GM12878 (cell line): ENCODE measurements around the gene PLA2G2E. TPM values are rescaled to one million over a fixed set of nuclear protein-coding genes. Genes with fewer than 3 reads are reported as not detected.

Source experiments
- ATAC-seq: fragments of 200-7000 bp; cut with Tn5 transposase; 3 replicates; pipeline ENCODE4 v1.9.1; 2020; ENCODE audit warnings: mild to moderate bottlenecking, moderate library complexity
- BruUV-seq: library from RNA; stranded (reverse); fragments of 400-500 nt; replicated peaks from 2 replicates; lab custom pipeline; 2021; lab: Mats Ljungman, UMichigan
- CTCF ChIA-PET: fragments of 300-600 bp; sonication (Branson Sonifier 250); formaldehyde crosslinking; extraction: SDS; loops from one replicate; lab custom pipeline; 2021; ENCODE audit warnings: inconsistent platforms; lab: Yijun Ruan, JAX
- POLR2A ChIA-PET: fragments of 350-600 bp; formaldehyde crosslinking; extraction: SDS; loops from one replicate; lab custom pipeline; 2021; ENCODE audit warnings: inconsistent platforms; lab: Charles Lee
- RAD21 ChIA-PET: fragments of 300-600 bp; sonication (Branson Sonifier 250); formaldehyde crosslinking; loops from one replicate; lab custom pipeline; 2023; ENCODE audit warnings: antibody characterized with exemption; ENCODE audit not compliant: unreplicated experiment; lab: Charles Lee
- SMC1A ChIA-PET: fragments of 300-600 bp; sonication (Branson Sonifier 250); formaldehyde crosslinking; loops from one replicate; lab custom pipeline; 2023; ENCODE audit not compliant: unreplicated experiment, uncharacterized antibody; lab: Charles Lee
- DNase-seq: peaks from one replicate; pipeline ENCODE4 v3.0.0-alpha.2; 2011; ENCODE audit warnings: low read depth, low spot score
- FAIRE-seq: peaks from 3 replicates; lab custom pipeline; 2011; peaks lifted over from hg19 to GRCh38; lab: Jason Lieb, UNC
- H2AFZ ChIP-seq: 2 replicates; pipeline ENCODE4 v1.6.0; 2011; ENCODE audit warnings: low read depth, low read length, control low read depth; ENCODE audit not compliant: control insufficient read depth
- H3K27ac ChIP-seq: 2 replicates; pipeline ENCODE4 v1.5.1; 2011; ENCODE audit warnings: control low read depth; ENCODE audit not compliant: control insufficient read depth, insufficient read depth
- H3K27me3 ChIP-seq, 2 experiments: replicated peaks in 1 of 2; 2 replicates each; pipeline versions ENCODE4 v1.6.0 to v1.6.1; 2011; ENCODE audit warnings: low read length in 1 of 2; ENCODE audit not compliant: control insufficient read depth in 2 of 2, insufficient read depth in 2 of 2
- H3K36me3 ChIP-seq, 2 experiments: 2 replicates each; pipeline ENCODE4 v1.5.1; 2011; ENCODE audit warnings: low read length in 1 of 2; ENCODE audit not compliant: control insufficient read depth in 2 of 2, insufficient read depth in 2 of 2
- H3K4me1 ChIP-seq: 2 replicates; pipeline ENCODE4 v1.6.1; 2011; ENCODE audit warnings: mild to moderate bottlenecking, low read length, moderate library complexity, mixed read lengths; ENCODE audit not compliant: control insufficient read depth, insufficient read depth
- H3K4me2 ChIP-seq: 2 replicates; pipeline ENCODE4 v1.6.0; 2011; ENCODE audit warnings: control low read depth; ENCODE audit not compliant: control insufficient read depth, insufficient read depth
- H3K4me3 ChIP-seq: fragments of 200-600 bp; sonication (generic); 2 replicates; pipeline ENCODE4 v1.5.1; 2016
- H3K79me2 ChIP-seq: 2 replicates; pipeline ENCODE4 v1.6.0; 2011; ENCODE audit warnings: low read length; ENCODE audit not compliant: control insufficient read depth, insufficient read depth
- H3K9ac ChIP-seq: 2 replicates; pipeline ENCODE4 v1.8.0; 2011; ENCODE audit warnings: low read length, control low read depth, mixed read lengths; ENCODE audit not compliant: control insufficient read depth, insufficient read depth
- H3K9me3 ChIP-seq: replicated peaks from 3 replicates; pipeline ENCODE4 v1.5.1; 2011; ENCODE audit warnings: mild to moderate bottlenecking, low read length; ENCODE audit not compliant: control insufficient read depth, insufficient read depth
- H4K20me1 ChIP-seq: 2 replicates; pipeline ENCODE4 v1.6.0; 2011; ENCODE audit not compliant: control insufficient read depth, insufficient read depth
- CBX3 ChIP-seq: fragments of 200-600 bp; sonication (generic); IDR thresholded peaks from 2 replicates; pipeline ENCODE4 v1.6.1; 2016; ENCODE audit warnings: low read depth, borderline replicate concordance
- CEBPZ ChIP-seq: fragments of 150-350 bp; IDR thresholded peaks from 2 replicates; pipeline ENCODE4 v1.6.1; 2016; ENCODE audit warnings: low read depth, low read length
- GABPA ChIP-seq: IDR thresholded peaks from 2 replicates; pipeline ENCODE4 v1.6.1; 2014; ENCODE audit warnings: antibody characterized with exemption, low read depth, mild to moderate bottlenecking, inconsistent platforms
- HCFC1 ChIP-seq: fragments of 150-350 bp; IDR thresholded peaks from 2 replicates; pipeline ENCODE4 v1.6.1; 2014; ENCODE audit warnings: low read length
- NRF1 ChIP-seq: conservative IDR thresholded peaks from 2 replicates; pipeline ENCODE4 v1.6.1; 2011; ENCODE audit warnings: mild to moderate bottlenecking, low read depth, low read length, improper control_type of control experiment
- PBX3 ChIP-seq: IDR thresholded peaks from 2 replicates; pipeline ENCODE4 v1.6.1; 2011; ENCODE audit warnings: mild to moderate bottlenecking, low read depth, low read length, moderate library complexity; ENCODE audit not compliant: insufficient replicate concordance
- POLR2AphosphoS5 ChIP-seq: IDR thresholded peaks from 2 replicates; pipeline ENCODE4 v1.6.1; 2011; ENCODE audit warnings: mild to moderate bottlenecking, low read length, inconsistent platforms
- SIN3A ChIP-seq: IDR thresholded peaks from 2 replicates; pipeline ENCODE4 v1.6.1; 2012; ENCODE audit warnings: low read depth, low read length, improper control_type of control experiment
- ZNF217 ChIP-seq: fragments of 450-650 bp; IDR thresholded peaks from 2 replicates; pipeline ENCODE4 v1.6.1; 2017; ENCODE audit warnings: antibody characterized with exemption, mild to moderate bottlenecking
- WGBS: methylation state at CpG from one replicate; pipeline ENCODE4 v1.1.6; 2016; ENCODE audit warnings: low lambda C conversion rate; ENCODE audit not compliant: insufficient replicate concordance, insufficient coverage; ENCODE audit errors: missing lambda C conversion rate; 5-methylcytosine and 5-hydroxymethylcytosine counted together
- in situ Hi-C: fragments of 300-500 bp; cut with MboI; formaldehyde crosslinking; loops from 9 replicates; pipeline ENCODE4 v1.14.3; 2018; ENCODE audit warnings: mixed read lengths
- intact Hi-C: fragments of 100-400 bp; cut with micrococcal nuclease; formaldehyde crosslinking; loops from one replicate; pipeline ENCODE4 v1.14.2; 2022; ENCODE audit not compliant: unreplicated experiment
- polyA plus RNA-seq, 11 experiments: library from polyadenylated mRNA; depleted of rRNA in 4 of 11; unstranded in 6 of 11; stranded (reverse) in 5 of 11; fragments of >200 nt; fragmentation: Nextera tagmentation in 4 of 11; fragmentation: Illumina TruSeq in 1 of 11; extraction: Ambion mirVana in 4 of 11; extraction: Trizol in 1 of 11; gene quantifications; 1 replicate in 1 of 11; 2 replicates in 10 of 11; pipeline versions ENCODE4 v1.2.1 to v1.2.3, GENCODE V29; 2011 to 2016; ENCODE audit warnings: inconsistent platforms in 2 of 11, missing spikeins in 2 of 11, low read depth in 1 of 11
- total RNA-seq, 4 experiments: library from RNA; depleted of rRNA in 3 of 4; stranded (reverse); fragments of >200 nt in 3 of 4; fragmentation: Illumina TruSeq in 1 of 4; extraction: Trizol in 1 of 4; gene quantifications; 2 replicates each; pipeline versions ENCODE4 v1.2.1 to v1.2.3, GENCODE V29; 2013 to 2021

Gene PLA2G2E
- total and polyA plus RNA-seq, 10 of the 15 experiments (the other 5 are each of a cell fraction or from before 2014, with no cell fraction given), result not detected

DNA sequence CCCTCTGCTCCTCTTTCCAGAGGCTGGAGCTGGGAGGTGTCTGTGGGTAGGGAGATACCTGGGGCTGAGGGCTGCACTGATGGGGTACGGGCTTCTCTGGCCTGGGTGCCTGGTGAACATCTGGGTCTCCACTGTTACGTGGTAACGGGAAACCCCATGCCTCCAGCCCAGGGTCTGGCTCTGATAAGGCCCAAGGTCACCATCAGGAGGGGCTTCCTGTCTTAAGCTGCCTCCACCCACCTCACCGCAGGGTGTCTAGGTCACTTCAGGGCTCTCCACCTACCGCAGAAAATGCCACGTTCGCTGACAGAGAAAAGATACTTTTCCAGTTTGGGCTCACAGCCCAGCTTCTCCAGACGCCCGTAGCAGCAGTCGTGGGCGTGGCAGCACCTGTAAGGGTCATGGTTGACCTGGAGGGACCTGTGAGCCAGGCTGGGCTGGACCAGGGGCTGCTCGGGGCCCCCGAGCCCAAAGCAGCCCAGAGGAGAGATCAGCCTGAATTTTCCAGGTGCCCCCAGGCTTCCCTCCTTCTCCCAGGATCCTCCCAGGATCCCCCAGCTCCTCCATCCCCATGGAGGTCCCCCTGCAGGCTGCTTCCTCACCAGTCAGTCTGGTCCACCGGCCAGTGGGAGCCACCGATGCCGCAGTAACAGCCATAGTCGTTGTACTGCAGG, 1.3 kb downstream of the PLA2G2E start:
- CTCF ChIA-PET, result interaction anchor here (1.1 to 6.1 kb wide), 3 partner anchors 12 to 273 kb away, joined by 3 to 52 read pairs (median 23); no protein-coding TSS in a partner anchor
- SMC1A ChIA-PET, result interaction anchor here (0.7 to 8.2 kb wide), 2 partner anchors 226 to 230 kb away, joined by 3 to 41 read pairs; no protein-coding TSS in a partner anchor
- H2AFZ ChIP-seq, result no peak overlapping the region
- no peak for TF ChIP-seq ZNF217
- TF ChIP-seq PBX3, result no peak
- TF ChIP-seq CBX3, result no peak
- TF ChIP-seq POLR2AphosphoS5, result no peak
- TF ChIP-seq NRF1, result no peak
- TF ChIP-seq GABPA, result no peak
- no peak for TF ChIP-seq CEBPZ
- no peak for TF ChIP-seq SIN3A
- no peak for TF ChIP-seq HCFC1
- TF ChIP-seq, all 136 proteins: peak for 0
- BruUV-seq, result no TSS peak
- no peak for DNase-seq
- H3K9me3 ChIP-seq, result no peaks in the 10 kb centered on the region
- no peak overlapping the region for H3K4me2 ChIP-seq
- H3K79me2 ChIP-seq, result no peaks in the 10 kb centered on the region
- no peak overlapping the region for H3K4me3 ChIP-seq
- H3K27ac ChIP-seq, result no peak overlapping the region
- ChIA-PET POLR2A (no interaction called here), RAD21 (no interaction called here)
- H3K9ac ChIP-seq, result no peak overlapping the region
- no peaks in the 10 kb centered on the region for H3K36me3 ChIP-seq
- intact Hi-C loops (no loop called here), in situ Hi-C loops (no loop called here)
- FAIRE-seq, result no peak
- no peaks in the 10 kb centered on the region for H4K20me1 ChIP-seq
- no peaks in the 10 kb centered on the region for H3K27me3 ChIP-seq
- ATAC-seq, result no peak
- 29% methylated on average over 17 of the region's 17 CpGs for WGBS
- no peaks in the 10 kb centered on the region for H3K4me1 ChIP-seq
